SH-SY5Y (cell line): ENCODE data around the gene FBXL2.

Experiments
- GATA2 ChIP-seq: IDR thresholded peaks from 2 replicates; pipeline ENCODE4 v1.6.1; 2011; ENCODE audit warnings: mild to moderate bottlenecking, low read depth, low read length
- GATA3 ChIP-seq: IDR thresholded peaks from 2 replicates; pipeline ENCODE4 v1.6.1; 2011; ENCODE audit warnings: low read depth, mild to moderate bottlenecking, low read length, moderate library complexity

DNA sequence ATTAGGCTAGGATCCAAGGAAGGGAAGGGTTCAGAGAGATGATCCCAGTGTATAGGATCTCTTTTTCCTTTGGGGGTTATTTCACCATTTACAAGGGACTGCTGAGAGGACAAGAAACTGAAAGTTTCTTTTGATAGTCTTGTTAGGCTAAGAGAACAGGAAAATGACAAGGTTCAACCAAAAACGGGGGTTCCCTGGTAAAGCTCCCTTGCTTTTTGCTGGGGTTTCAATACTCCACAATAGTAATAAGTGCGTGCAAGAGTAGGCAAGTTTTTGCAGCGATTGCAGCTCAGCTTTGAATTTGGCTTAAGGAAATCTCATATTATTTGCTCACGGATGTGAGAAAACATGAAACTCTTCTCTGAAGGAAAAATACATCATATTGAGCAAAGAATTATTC is 39.8 kb upstream of the FBXL2 start:
- no peak for TF ChIP-seq GATA2
- no peak for TF ChIP-seq GATA3
